ENCODE data around the gene LRRC3.
"Not testable (repeated sequence)": the region's sequence is repeated elsewhere in the genome, so short reads cannot be mapped to it uniquely, and the experiment has no call there.

LRRC3 gene, protein sequence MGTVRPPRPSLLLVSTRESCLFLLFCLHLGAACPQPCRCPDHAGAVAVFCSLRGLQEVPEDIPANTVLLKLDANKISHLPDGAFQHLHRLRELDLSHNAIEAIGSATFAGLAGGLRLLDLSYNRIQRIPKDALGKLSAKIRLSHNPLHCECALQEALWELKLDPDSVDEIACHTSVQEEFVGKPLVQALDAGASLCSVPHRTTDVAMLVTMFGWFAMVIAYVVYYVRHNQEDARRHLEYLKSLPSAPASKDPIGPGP

DNA sequence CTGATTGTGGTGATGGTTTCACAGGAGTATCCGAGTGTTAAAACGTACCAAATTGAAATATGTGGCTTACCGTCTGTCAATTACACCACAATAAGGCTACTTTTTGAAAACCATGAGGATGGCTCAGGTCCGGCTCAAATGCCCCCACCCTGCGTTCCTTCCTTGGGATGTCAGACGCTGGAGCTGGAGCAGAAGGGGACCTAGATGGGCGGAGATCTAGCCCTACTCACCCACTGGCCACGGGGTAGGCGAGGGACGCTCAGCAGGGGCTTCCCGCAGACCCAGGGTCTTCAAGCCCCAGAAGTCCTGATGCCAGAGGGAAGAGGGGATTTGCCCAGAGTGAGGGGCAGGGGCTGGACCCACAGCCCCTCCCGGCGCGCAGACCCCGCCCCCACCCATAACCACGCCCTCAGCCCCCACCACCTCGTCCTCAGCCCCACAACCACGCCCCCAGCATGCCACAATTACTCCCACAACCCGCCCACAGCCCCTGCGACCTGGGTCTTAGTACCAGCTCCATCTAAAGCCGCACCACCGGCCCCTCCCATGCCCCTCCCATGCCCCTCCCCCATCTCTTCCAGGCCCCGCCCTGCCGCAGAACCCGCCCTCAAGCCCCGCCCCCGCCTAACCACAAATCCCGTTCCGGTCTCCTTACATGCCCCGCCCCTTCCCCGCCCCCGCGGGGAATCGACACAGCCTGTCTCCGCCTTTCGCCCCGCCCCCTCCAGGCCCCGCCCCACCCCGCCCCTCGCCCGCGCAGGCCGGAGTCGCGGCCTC, at the start of gene LRRC3:
Gene LRRC3 (plus strand): TSS at position 764 of the 777 bp plus-strand sequence. CDS start 1,135 bp downstream, outside the sequence.
- peak; percentile 69 for DNase-seq
- in situ Hi-C loops (cut with HindIII; ENCODE audit: low pct_ligation_motif_present, low pct_unique_long_range_greater_than_20kb, low sequenced_read_pairs) = no loop called here

DNA sequence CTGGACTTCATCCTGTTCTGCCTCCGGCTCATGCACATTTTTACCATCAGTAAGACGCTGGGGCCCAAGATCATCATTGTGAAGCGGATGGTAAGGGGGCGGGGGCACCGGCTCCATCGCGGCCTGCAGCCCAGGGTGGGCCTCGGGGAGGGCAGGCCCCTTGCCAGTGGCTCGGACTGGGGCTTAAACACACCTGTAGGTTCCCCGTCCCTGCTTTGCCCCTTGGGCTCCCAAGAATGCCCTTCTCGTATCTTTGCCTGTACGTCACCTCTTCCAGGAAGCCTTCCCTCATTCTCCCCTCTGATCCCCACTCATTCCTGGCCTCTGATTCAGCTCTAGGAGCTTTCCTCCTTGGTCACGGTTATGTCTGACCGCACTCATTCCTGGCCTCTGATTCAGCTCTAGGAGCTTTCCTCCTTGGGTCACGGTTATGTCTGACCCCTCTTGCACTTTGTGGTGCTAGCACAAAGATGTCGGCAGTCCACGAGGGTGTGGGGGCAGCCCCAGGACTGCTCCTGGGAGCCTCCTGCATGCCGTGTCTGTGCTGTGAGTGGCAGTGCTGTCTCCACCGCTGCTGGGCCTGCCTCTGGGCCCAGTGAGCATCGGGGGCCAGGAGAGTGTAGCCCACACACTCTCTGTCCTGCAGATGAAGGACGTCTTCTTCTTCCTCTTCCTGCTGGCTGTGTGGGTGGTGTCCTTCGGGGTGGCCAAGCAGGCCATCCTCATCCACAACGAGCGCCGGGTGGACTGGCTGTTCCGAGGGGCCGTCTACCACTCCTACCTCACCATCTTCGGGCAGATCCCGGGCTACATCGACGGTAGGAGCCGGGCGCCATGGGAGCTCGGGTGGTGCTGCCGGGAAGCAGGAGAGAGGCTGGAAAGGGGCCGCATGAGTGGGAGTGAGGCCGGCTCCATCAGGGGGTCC, 49.1 kb upstream of the LRRC3 start:
- DNase-seq = peak; percentile 85
- in situ Hi-C loops (cut with HindIII; ENCODE audit: low pct_ligation_motif_present, low pct_unique_long_range_greater_than_20kb, low sequenced_read_pairs) = no loop called here

DNA sequence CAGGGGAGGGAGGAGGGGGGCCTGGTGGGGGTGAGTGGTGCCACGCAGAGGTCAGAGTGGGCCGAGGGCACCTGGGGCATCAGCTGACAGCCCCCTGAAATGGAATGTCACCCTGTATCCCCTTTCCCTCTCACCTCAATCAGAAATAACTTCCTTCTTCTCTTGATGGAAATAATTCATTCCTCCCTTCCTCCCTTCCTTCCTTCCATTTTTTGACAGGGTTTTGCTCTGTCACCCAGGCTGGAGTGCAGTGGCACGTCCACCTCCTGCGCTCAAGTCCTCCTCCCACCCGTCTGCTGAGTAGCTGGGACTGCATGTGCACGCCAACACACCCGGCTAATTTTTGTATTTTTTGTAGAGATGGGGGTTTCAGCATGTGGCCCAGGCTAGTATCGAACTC, 48.4 kb upstream of the LRRC3 start:
- DNase-seq = no peak
- in situ Hi-C loops (cut with HindIII; ENCODE audit: low pct_ligation_motif_present, low pct_unique_long_range_greater_than_20kb, low sequenced_read_pairs) = no loop called here

DNA sequence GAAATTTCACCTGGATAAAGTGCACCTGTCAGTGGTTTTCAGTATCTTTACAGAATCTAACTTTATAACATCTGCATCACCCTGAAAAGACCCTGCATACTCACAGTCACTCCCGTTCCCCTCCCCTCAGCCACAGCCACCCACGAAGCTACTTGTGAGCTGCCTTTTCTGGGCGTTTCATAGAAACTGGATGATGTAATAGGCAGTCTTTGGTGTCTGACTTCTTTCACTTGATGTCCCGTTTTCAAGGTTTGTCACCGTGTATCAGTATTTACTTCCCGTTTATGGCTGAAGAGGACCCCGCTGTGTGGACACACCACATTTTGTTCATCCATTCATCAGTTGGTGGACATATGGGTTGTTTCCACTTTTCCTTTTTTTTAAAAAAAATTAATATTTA, 47.8 kb upstream of the LRRC3 start:
- in situ Hi-C loops (cut with HindIII; ENCODE audit: low pct_ligation_motif_present, low pct_unique_long_range_greater_than_20kb, low sequenced_read_pairs) = no loop called here
- DNase-seq = no peak

DNA sequence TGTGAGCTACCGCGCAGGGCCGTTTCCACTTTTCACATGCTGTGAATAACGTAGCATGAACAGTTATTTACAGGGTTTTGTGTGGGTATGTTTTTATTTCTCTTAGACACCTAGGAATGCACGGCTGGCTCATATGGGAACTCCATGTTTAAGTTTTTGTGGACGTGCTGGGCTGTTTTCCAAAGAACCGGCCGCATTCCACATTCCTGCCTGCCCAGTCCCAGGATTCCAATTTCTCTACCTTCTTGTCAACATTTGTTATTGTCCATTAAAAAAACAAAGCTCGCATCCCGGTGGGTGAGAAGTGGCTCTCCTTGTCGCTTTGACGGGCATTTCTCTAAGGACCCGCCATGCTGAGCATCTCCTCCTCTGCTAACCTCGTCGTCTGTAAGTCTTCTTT, 47.1 kb upstream of the LRRC3 start:
- DNase-seq = no peak
- in situ Hi-C loops (cut with HindIII; ENCODE audit: low pct_ligation_motif_present, low pct_unique_long_range_greater_than_20kb, low sequenced_read_pairs) = no loop called here

DNA sequence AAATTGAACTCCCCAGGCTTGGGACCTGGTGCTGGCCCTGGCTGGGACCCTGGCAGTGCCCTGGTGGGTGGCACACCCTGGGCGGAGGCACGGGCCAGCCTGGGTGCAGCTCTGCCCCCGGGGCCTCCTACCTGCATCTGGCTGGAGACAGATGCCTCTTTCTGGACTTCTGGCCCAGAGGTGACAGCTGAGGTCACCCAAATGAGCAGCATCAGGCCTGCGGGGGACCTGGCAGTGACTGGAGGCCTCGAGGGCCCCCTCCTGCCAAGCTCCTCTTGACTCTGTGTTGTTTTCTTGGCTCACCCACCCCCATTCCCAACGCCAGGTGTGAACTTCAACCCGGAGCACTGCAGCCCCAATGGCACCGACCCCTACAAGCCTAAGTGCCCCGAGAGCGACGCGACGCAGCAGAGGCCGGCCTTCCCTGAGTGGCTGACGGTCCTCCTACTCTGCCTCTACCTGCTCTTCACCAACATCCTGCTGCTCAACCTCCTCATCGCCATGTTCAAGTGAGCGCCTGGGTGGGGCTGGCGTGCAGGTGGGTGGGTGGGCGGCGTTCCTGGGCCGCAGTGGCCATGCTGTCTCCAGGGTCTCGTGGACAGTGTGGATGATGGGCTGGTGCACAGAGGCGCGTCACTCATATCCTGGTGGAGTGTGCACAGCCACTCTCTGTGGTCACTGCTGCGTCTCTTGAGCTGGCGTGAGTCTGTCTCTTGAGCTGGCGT, 41.6 kb upstream of the LRRC3 start:
- no peak for DNase-seq
- in situ Hi-C loops (cut with HindIII; ENCODE audit: low pct_ligation_motif_present, low pct_unique_long_range_greater_than_20kb, low sequenced_read_pairs) = no loop called here

DNA sequence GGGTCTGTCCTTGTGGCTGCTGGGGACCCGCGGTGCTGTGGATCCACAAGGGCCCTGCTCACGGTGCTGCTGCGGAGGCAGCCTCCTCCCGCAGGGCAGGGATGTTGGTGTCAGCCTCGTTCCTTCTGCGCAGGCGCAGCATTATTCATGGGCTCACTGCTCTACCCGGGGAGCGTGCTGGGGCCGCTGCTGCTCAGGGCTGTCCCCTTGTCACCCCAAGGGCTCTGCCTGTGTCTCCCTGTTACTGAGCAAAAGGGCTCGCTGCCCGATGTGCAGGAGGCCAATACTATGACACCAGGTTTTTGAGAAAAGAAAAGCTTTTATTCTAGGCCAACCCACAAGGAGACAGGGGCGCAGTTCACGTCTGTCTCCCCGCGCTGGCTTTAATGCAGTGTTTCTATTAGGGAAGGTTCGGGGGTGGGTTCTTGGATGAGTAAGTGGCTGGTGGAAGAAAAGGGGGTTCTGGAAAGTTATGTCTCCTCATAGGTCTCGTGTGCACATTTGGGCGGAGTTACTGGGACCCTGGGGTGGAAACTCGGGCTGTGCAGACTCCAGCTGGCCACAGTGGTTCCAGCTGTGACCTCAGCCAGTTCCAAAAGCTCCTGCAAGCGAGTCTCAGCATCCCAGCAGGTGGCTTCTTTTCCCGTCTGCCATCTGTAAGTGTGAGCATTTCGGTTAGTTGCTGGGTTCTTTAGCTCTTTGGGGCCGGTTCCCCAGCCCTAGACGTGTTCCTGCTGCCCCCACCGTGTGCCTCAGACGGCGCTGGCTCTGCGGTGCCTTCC, 40.8 kb upstream of the LRRC3 start:
- in situ Hi-C loops (cut with HindIII; ENCODE audit: low pct_ligation_motif_present, low pct_unique_long_range_greater_than_20kb, low sequenced_read_pairs) = no loop called here
- DNase-seq = no peak

DNA sequence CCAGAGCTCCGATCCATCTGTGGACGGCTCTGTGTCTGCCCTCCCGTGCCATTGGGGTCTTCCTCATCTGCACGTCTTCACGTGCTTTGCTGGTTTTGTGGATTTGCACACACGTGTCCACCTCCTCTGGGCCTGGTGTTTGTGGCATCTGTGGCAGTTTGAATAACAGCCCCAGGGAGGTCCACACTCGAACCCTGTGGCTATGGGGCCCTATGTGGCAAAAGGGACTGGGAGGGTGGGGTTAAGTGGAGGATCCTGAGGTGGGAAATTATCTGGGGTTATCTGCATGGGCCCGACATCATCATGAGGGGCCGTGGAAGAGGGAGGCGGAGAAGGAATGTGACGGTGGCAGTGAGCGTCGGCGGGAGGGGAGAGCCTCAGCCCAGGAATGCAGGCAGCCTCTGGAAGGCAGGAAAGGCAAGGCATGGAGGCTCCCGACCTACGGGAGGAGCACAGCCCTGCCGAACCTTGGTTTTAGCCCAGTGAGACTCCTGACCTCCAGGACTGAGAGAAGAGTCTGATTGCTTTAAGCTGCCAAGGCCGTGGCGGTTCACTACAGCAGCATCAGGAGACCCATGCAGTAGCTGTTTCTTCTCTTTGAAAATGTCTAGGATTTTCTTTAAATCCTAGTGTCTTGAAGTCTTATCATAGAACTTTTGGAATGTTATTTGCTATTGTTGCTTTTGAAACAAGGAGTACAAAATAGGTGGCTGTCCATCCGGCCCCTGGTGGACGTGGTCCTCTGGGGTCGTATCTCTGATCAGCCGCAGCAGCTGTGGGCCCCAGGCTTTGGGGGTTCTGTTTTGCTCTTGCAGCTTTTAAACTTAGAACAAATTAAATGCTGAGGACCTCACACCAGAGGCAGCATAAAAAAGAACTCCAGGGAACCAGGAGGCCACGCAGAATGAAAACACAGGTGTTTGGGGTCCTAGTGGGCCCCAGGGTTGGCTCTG, 40.0 kb upstream of the LRRC3 start:
- DNase-seq = no peak
- in situ Hi-C loops (cut with HindIII; ENCODE audit: low pct_ligation_motif_present, low pct_unique_long_range_greater_than_20kb, low sequenced_read_pairs) = no loop called here

DNA sequence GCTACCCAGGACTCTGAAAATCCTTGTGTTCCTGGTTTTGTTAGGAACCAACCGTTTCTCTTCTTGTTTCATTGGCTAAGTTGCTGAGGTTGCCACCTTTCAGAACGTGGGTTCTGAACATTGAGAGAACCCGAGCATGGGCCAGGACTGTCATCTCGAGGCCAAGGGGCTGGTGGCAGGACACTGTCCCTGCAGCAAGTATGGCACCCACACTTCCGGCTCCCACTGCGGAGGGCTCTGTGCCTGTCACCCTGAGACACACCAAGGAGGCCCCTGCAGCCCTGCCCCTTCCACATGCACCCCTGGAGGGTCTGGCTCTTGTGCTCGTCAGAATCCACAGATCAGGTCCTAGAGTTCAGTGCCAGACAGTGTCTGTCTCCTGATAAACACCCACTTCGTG, 39.1 kb upstream of the LRRC3 start:
- in situ Hi-C loops (cut with HindIII; ENCODE audit: low pct_ligation_motif_present, low pct_unique_long_range_greater_than_20kb, low sequenced_read_pairs) = no loop called here
- DNase-seq = no peak

DNA sequence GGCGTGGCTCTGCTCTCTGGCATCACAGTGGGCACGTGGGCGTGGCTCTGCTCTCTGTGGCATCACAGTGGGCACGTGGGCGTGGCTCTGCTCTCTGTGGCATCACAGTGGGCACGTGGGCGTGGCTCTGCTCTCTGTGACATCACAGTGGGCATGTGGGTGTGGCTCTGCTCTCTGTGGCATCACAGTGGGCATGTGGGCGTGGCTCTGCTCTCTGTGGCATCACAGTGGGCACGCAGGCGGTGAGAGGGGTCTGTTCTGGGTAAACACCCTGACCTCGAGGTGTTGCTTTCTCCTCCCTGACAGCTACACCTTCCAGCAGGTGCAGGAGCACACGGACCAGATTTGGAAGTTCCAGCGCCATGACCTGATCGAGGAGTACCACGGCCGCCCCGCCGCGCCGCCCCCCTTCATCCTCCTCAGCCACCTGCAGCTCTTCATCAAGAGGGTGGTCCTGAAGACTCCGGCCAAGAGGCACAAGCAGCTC, 37.6 kb upstream of the LRRC3 start:
- in situ Hi-C loops (cut with HindIII; ENCODE audit: low pct_ligation_motif_present, low pct_unique_long_range_greater_than_20kb, low sequenced_read_pairs); DNase-seq: not testable (repeated sequence)

DNA sequence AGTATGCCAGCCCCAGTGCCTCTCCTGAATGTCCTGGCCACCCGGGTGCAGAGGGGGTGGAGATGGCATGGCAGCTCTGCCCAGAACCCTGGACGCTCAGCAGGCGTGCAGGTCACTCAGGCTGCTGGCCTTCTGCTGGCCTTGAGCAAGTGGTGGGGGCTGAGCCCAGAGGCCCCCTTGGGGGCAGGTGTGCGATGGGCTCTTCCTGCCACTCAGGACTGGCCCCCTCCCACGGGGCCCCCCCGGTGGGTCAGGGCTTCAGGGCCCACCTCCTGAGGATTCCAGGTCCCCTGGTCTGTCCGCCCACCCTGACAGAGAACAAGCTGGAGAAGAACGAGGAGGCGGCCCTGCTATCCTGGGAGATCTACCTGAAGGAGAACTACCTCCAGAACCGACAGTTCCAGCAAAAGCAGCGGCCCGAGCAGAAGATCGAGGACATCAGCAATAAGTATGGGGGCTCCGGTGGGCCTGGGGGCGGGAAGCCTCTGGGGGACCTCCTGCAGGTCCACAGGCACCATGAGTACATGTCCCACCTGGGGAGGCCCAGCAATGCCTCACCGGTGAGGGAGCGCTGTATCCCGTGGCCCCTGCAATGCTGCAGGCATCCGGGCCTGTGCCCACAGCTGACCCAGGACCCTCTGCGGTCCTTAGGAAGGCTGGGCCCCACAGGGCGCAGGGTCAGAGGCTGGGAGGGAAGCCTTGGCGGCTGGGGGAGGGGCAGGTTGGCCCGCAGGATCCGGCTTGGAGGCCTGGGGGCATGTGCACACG, 37.0 kb upstream of the LRRC3 start:
- in situ Hi-C loops (cut with HindIII; ENCODE audit: low pct_ligation_motif_present, low pct_unique_long_range_greater_than_20kb, low sequenced_read_pairs) = no loop called here
- no peak for DNase-seq

DNA sequence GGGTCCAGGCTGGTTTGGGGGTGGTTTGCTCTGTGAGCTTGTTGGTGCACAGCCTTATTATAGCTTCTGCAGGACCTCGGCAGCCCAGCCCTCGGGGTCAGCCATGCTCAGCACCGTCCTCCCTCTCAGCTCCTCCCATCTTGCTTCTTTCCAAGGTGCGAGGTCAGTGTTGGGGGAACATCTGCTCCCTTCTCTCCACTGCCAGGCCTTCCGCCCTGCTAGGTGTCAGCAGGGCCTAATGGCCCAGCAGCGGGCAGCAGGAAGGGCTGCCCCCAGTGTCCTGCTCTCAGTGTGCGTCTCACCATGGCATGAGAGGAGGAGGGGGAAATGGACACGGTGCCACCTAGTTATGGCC, 36.5 kb upstream of the LRRC3 start:
- in situ Hi-C loops (cut with HindIII; ENCODE audit: low pct_ligation_motif_present, low pct_unique_long_range_greater_than_20kb, low sequenced_read_pairs) = no loop called here
- no peak for DNase-seq

DNA sequence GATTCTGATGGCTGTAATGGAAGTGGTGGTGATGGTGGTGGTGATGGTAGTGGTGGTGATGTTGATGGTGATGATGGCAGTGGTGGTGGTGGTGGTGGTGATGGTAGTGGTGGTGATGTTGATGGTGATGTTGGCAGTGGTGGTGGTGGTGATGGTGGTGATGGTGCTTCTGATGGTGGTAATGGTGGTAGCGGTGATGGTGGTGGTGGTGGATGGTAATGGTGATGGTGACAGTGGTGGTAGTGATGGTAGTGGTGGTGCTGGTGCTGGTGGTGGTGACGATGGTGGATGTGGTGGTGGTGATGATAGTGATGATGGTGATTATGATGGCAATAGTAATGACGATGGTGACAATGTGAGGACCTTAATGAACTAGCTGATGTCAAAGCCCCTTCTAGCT, 35.6 kb upstream of the LRRC3 start:
- no peak for DNase-seq
- in situ Hi-C loops (cut with HindIII; ENCODE audit: low pct_ligation_motif_present, low pct_unique_long_range_greater_than_20kb, low sequenced_read_pairs) = no loop called here

DNA sequence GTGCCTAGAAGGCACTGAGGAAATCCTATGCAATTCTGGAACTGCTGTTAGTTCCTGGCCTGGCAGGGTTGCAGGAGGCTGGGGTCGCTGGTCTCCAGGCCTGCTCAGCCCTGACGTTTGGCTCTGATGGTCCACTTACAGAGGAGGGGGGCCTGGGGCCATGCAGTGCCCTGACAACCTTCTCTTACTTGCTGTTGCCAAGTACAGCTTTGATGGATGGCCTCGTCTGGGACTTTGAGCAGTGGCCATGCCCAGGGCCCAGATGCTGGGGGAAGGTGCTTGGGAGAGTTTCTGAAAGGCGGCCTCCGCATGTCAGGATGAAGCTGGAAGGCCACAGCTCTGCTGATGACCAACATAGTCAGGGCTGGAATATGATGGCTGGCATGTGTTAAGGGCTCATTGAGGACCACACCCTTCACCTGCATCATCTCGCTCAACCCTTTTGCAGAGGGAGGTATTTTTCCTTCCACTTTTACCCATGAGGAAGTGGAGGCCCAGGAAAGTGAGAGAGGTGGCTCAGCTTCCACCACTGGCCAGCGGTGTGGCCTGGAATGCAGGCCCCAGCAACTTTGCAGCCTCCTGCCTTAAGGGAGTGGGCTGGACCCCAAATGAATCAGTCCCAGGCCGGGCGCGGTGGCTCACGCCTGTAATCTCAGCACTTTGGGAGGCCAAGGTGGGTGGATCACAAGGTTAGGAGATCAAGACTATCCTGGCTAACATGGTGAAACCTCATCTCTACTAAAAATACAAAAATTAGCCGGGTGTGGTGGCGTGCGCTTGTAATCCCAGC, 34.7 kb upstream of the LRRC3 start:
- no peak for DNase-seq
- in situ Hi-C loops (cut with HindIII; ENCODE audit: low pct_ligation_motif_present, low pct_unique_long_range_greater_than_20kb, low sequenced_read_pairs) = no loop called here
